Motor neuron (in vitro differentiated cells): Measurements from ENCODE around the gene GPR42. TPM values are rescaled to one million over a fixed set of nuclear protein-coding genes. Genes with fewer than 3 reads are reported as not detected.
A peak's percentile ranks its signal among the peaks of the same experiment; 100 is the strongest.

ENCODE experiments used
- ATAC-seq, 8 experiments: fragments of 200-7000 bp; cut with Tn5 transposase; replicated peaks in 6 of 8; 2 replicates each; pipeline ENCODE4 v1.8.0; 2021; ENCODE audit warnings: mild to moderate bottlenecking in 8 of 8, moderate library complexity in 8 of 8
- H3K27ac ChIP-seq, 2 donors: fragments of 250-450 bp; sonication (Bioruptor Pico); 2 replicates each; pipeline ENCODE4 v1.9.0; 2021; ENCODE audit warnings: antibody characterized with exemption in 2 of 2, mild to moderate bottlenecking in 2 of 2, moderate library complexity in 1 of 2
- H3K4me1 ChIP-seq, 2 donors: fragments of 250-450 bp; sonication (Bioruptor Pico); replicated peaks in 1 of 2; 2 replicates each; pipeline ENCODE4 v1.6.1; 2021; ENCODE audit warnings: antibody characterized with exemption in 2 of 2, mild to moderate bottlenecking in 2 of 2, moderate library complexity in 1 of 2
- H3K4me3 ChIP-seq, 5 donors: fragments of 250-450 bp; sonication (Bioruptor Pico); 2 replicates each; pipeline ENCODE4 v1.9.0; 2021; ENCODE audit warnings: antibody characterized with exemption in 5 of 5, mild to moderate bottlenecking in 5 of 5, moderate library complexity in 4 of 5
- WGBS, 10 experiments: fragments of 450-650 bp; shearing (Covaris generic); methylation state at CpG; one replicate each; pipeline ENCODE4 v1.0.0; 2022; 5-methylcytosine and 5-hydroxymethylcytosine counted together
- in situ Hi-C, 9 experiments: fragments of 400-800 bp; cut with MboI; loops; one replicate each; pipeline ENCODE4 v1.15.0; 2021; ENCODE audit warnings: low sequenced_read_pairs in 9 of 9, low pct_unique_long_range_greater_than_20kb in 2 of 9; ENCODE audit not compliant: unreplicated experiment in 9 of 9
- total RNA-seq, 8 experiments: library from RNA; unstranded; fragments of 300-600 nt; gene quantifications; 2 replicates each; pipeline versions ENCODE4 v1.2.3 to v1.2.4, GENCODE V29; 2022

GPR42 gene
- total RNA-seq, 8 experiments from 2014 or later = 0.08 to 0.33 (median 0.15) TPM; not detected in 5

- in situ Hi-C loops = loop anchor here in 1 of 9 experiments (10.0 kb wide), 1 partner anchor 146 kb away; the partner anchor contains the start of gene KRTDAP
- H3K27ac ChIP-seq = no peak overlapping the region
- no peak for ATAC-seq
- whole genome bisulfite sequencing, 10 experiments = 50 to 94% (median 74%) methylated on average over 2 to 7 of the region's 18 CpGs; no CpG with 5 or more reads in 2 of the 10 experiments
- H3K4me3 ChIP-seq = no peak overlapping the region
- H3K4me1 ChIP-seq = no peaks in the 10 kb centered on the region
These were observed 21.8 kb upstream of the GPR42 start for GRCh38 chr19:35348911-35349611.

- ATAC-seq = no peak
- H3K4me3 ChIP-seq = no peak overlapping the region
- 40 to 80% (median 50%) methylated on average over 1 to 6 of the region's 17 CpGs; no CpG with 5 or more reads in 5 of the 10 experiments for WGBS, 10 experiments
- in situ Hi-C loops = loop anchor here in 3 of 9 experiments (10.0 to 25.0 kb wide), 3 partner anchors 112 to 145 kb away; partner anchors contain the start of gene KRTDAP (in 2 of the 3)
- H3K27ac ChIP-seq = no peak overlapping the region
- H3K4me1 ChIP-seq = no peaks in the 10 kb centered on the region
These were observed 21.0 kb upstream of the GPR42 start for GRCh38 chr19:35349614-35350521.

GRCh38 chr19:35350591-35350990 lies 20.3 kb upstream of the GPR42 start:
- H3K4me1 ChIP-seq = no peaks in the 10 kb centered on the region
- in situ Hi-C loops = loop anchor here in 2 of 9 experiments (25.0 kb wide), 2 partner anchors 112 to 137 kb away; partner anchors contain the start of gene KRTDAP (in 1 of the 2)
- 62% methylated on average over 2 of the region's 7 CpGs; no CpG with 5 or more reads in 9 of the 10 experiments for WGBS, 10 experiments

GRCh38 chr19:35351411-35352176 lies 19.3 kb upstream of the GPR42 start:
- WGBS, 10 experiments = 76 to 100% (median 92%) methylated on average over 3 to 16 of the region's 47 CpGs; no CpG with 5 or more reads in 7 of the 10 experiments
- no peak for ATAC-seq
- no peak overlapping the region for H3K27ac ChIP-seq

More at GRCh38 chr19:35350591-35350990, 20.3 kb upstream of the GPR42 start:
- no peak overlapping the region for H3K4me3 ChIP-seq
- H3K27ac ChIP-seq = no peak overlapping the region
- ATAC-seq = no peak

GRCh38 chr19:35352177-35352447 lies 18.8 kb upstream of the GPR42 start:
- Histone ChIP-seq H3K4me3 (no peak overlapping the region), H3K4me1 (no peaks in the 10 kb centered on the region), H3K27ac (no peak overlapping the region)
- no peak for ATAC-seq
- 80 to 100% methylated on average over 1 to 3 of the region's 18 CpGs; no CpG with 5 or more reads in 8 of the 10 experiments for WGBS, 10 experiments
- in situ Hi-C loops = loop anchor here in 2 of 9 experiments (25.0 kb wide), 2 partner anchors 110 to 135 kb away; partner anchors contain the start of gene KRTDAP (in 1 of the 2)

More at GRCh38 chr19:35351411-35352176, 19.3 kb upstream of the GPR42 start:
- in situ Hi-C loops = loop anchor here in 2 of 9 experiments (25.0 kb wide), 2 partner anchors 111 to 136 kb away; partner anchors contain the start of gene KRTDAP (in 1 of the 2)
- H3K4me1 ChIP-seq = no peaks in the 10 kb centered on the region
- no peak overlapping the region for H3K4me3 ChIP-seq

- 0 to 47% (median 7%) methylated on average over 1 to 13 of the region's 32 CpGs; no CpG with 5 or more reads in 2 of the 10 experiments for WGBS, 10 experiments
- in situ Hi-C loops = loop anchor here in 2 of 9 experiments (25.0 kb wide), 2 partner anchors 110 to 135 kb away; partner anchors contain the start of gene KRTDAP (in 1 of the 2)
- Histone ChIP-seq H3K4me1 (no peaks in the 10 kb centered on the region), H3K4me3 (no peak overlapping the region), H3K27ac (no peak overlapping the region)
- peak; percentile 75 to 93 (median 83) for ATAC-seq
These were observed 18.2 kb upstream of the GPR42 start for GRCh38 chr19:35352448-35353304.

GRCh38 chr19:35353635-35354034 lies 17.2 kb upstream of the GPR42 start:
- Histone ChIP-seq H3K4me3 (no peak overlapping the region), H3K4me1 (no peaks in the 10 kb centered on the region), H3K27ac (no peak overlapping the region)
- whole genome bisulfite sequencing, 10 experiments = 37 to 93% (median 82%) methylated on average over 4 to 9 of the region's 9 CpGs; no CpG with 5 or more reads in 1 of the 10 experiments
- in situ Hi-C loops = loop anchor here in 2 of 9 experiments (25.0 kb wide), 2 partner anchors 109 to 134 kb away; partner anchors contain the start of gene KRTDAP (in 1 of the 2)
- peak in 2 of 8 experiments; percentile 22 to 41 for ATAC-seq

- no peak for ATAC-seq
- Histone ChIP-seq H3K4me3 (no peak overlapping the region), H3K4me1 (no peaks in the 10 kb centered on the region), H3K27ac (no peak overlapping the region)
- in situ Hi-C loops = loop anchor here in 2 of 9 experiments (25.0 kb wide), 2 partner anchors 107 to 132 kb away; partner anchors contain the start of gene KRTDAP (in 1 of the 2)
- WGBS, 10 experiments = 38 to 96% (median 80%) methylated on average over 1 to 7 of the region's 8 CpGs; no CpG with 5 or more reads in 1 of the 10 experiments
These were observed 16.0 kb upstream of the GPR42 start for GRCh38 chr19:35354898-35355297.

GRCh38 chr19:35355791-35356460 lies 14.9 kb upstream of the GPR42 start:
- H3K4me1 ChIP-seq = no peaks in the 10 kb centered on the region
- 0 to 92% (median 31%) methylated on average over 1 to 5 of the region's 6 CpGs; no CpG with 5 or more reads in 1 of the 10 experiments for WGBS, 10 experiments
- H3K27ac ChIP-seq = no peak overlapping the region
- no peak for ATAC-seq
- H3K4me3 ChIP-seq = no peak overlapping the region
- in situ Hi-C loops = loop anchor here in 2 of 9 experiments (25.0 kb wide), 2 partner anchors 106 to 131 kb away; partner anchors contain the start of gene KRTDAP (in 1 of the 2)

GRCh38 chr19:35357867-35358573 lies 12.8 kb upstream of the GPR42 start, which contains the start of gene FFAR3:
Gene FFAR3 (plus strand): TSS chr19:35358460. CDS start chr19:35358891, 431 bp downstream.
- 2 to 100% (median 67%) methylated on average over 1 to 13 of the region's 18 CpGs; no CpG with 5 or more reads in 1 of the 10 experiments for WGBS, 10 experiments
- Histone ChIP-seq H3K4me3 (no peak within 1 kb of the TSS), H3K27ac (no peak within 1 kb of the TSS), H3K4me1 (no peaks in the 10 kb centered on the region)
- in situ Hi-C loops = loop anchor here in 2 of 9 experiments (25.0 kb wide), 2 partner anchors 104 to 129 kb away; partner anchors contain the start of gene KRTDAP (in 1 of the 2)
- ATAC-seq = peak in 3 of 8 experiments; percentile 41 to 81 (median 50)
